Measurements from ENCODE around the gene GTF2A2. TPM values are rescaled to one million over a fixed set of nuclear protein-coding genes. Genes with fewer than 3 reads are reported as not detected.
"Not testable (repeated sequence)": the region's sequence is repeated elsewhere in the genome, so short reads cannot be mapped to it uniquely, and the experiment has no call there.

Gene GTF2A2
- total RNA-seq, 1 donor from 2014 or later: 72.7 TPM

DNA sequence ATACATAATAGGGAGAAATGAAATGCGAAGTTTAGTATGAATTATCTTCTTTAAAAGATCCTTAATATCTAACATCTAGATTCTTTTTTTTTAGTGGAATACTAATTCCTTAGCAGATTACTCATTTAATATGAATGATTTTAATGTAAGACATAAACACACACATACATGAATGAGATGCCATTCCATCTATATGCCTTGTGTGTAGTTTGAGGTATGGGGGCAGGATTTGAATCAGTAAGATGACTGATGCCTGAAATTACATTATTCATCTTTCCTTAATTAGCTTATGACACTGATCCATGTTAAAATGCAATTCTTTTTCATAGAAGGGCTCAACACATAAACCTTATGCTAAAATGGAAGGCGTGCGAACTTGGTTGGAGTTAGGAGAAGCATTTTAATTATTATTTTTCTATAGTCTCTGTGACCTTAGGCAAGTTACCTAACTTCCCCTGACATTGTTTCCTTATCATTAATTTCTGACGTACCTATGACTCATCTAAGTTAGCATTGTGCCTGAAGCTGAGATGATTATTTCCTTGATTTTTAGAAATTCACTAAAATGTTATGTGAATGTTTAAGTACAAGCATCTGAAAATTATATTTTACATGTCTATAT, 42.6 kb upstream of the GTF2A2 start:
- Mint-ChIP-seq H3K4me3 (ENCODE audit: unreplicated experiment) (no peak overlapping the region), H3K9me3 (ENCODE audit: unreplicated experiment) (no peaks in the 10 kb centered on the region), H3K27ac (ENCODE audit: unreplicated experiment) (no peak overlapping the region), H3K36me3 (ENCODE audit: low read depth, unreplicated experiment) (no peaks in the 10 kb centered on the region), H3K27me3 (ENCODE audit: unreplicated experiment) (no peaks in the 10 kb centered on the region), H3K4me1 (ENCODE audit: unreplicated experiment) (peaks cover 8% of the 10 kb centered on the region)
- no peak for DNase-seq (ENCODE audit: low spot score)
- TF ChIP-seq, protein P1, sequence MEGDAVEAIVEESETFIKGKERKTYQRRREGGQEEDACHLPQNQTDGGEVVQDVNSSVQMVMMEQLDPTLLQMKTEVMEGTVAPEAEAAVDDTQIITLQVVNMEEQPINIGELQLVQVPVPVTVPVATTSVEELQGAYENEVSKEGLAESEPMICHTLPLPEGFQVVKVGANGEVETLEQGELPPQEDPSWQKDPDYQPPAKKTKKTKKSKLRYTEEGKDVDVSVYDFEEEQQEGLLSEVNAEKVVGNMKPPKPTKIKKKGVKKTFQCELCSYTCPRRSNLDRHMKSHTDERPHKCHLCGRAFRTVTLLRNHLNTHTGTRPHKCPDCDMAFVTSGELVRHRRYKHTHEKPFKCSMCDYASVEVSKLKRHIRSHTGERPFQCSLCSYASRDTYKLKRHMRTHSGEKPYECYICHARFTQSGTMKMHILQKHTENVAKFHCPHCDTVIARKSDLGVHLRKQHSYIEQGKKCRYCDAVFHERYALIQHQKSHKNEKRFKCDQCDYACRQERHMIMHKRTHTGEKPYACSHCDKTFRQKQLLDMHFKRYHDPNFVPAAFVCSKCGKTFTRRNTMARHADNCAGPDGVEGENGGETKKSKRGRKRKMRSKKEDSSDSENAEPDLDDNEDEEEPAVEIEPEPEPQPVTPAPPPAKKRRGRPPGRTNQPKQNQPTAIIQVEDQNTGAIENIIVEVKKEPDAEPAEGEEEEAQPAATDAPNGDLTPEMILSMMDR (IDR thresholded peaks at IDR 0.05; ENCODE audit: unreplicated experiment): no peak

GRCh38 chr15:59698065-59698464, 40.8 kb upstream of the GTF2A2 start:
- H3K27ac Mint-ChIP-seq (ENCODE audit: unreplicated experiment); H3K27me3 Mint-ChIP-seq (ENCODE audit: unreplicated experiment); H3K4me3 Mint-ChIP-seq (ENCODE audit: unreplicated experiment); DNase-seq (ENCODE audit: low spot score); H3K9me3 Mint-ChIP-seq (ENCODE audit: unreplicated experiment); H3K4me1 Mint-ChIP-seq (ENCODE audit: unreplicated experiment); H3K36me3 Mint-ChIP-seq (ENCODE audit: low read depth, unreplicated experiment): not testable (repeated sequence)

- Mint-ChIP-seq H3K36me3 (ENCODE audit: low read depth, unreplicated experiment) (no peaks in the 10 kb centered on the region), H3K27me3 (ENCODE audit: unreplicated experiment) (no peaks in the 10 kb centered on the region), H3K27ac (ENCODE audit: unreplicated experiment) (no peak overlapping the region), H3K4me1 (ENCODE audit: unreplicated experiment) (peaks cover 6% of the 10 kb centered on the region), H3K4me3 (ENCODE audit: unreplicated experiment) (no peak overlapping the region), H3K9me3 (ENCODE audit: unreplicated experiment) (no peaks in the 10 kb centered on the region)
- DNase-seq (ENCODE audit: low spot score): no peak
- TF ChIP-seq, protein P1 (IDR thresholded peaks at IDR 0.05; ENCODE audit: unreplicated experiment): no peak
Measured at GRCh38 chr15:59696332-59696731, 39.0 kb upstream of the GTF2A2 start.

GRCh38 chr15:59694779-59695178, 37.5 kb upstream of the GTF2A2 start:
- Mint-ChIP-seq H3K4me1 (ENCODE audit: unreplicated experiment) (peaks cover 4% of the 10 kb centered on the region), H3K27ac (ENCODE audit: unreplicated experiment) (no peak overlapping the region), H3K9me3 (ENCODE audit: unreplicated experiment) (no peaks in the 10 kb centered on the region), H3K36me3 (ENCODE audit: low read depth, unreplicated experiment) (no peaks in the 10 kb centered on the region), H3K4me3 (ENCODE audit: unreplicated experiment) (no peak overlapping the region), H3K27me3 (ENCODE audit: unreplicated experiment) (no peaks in the 10 kb centered on the region)
- TF ChIP-seq, protein P1 (IDR thresholded peaks at IDR 0.05; ENCODE audit: unreplicated experiment): no peak
- DNase-seq (ENCODE audit: low spot score): no peak

- H3K27me3 Mint-ChIP-seq (ENCODE audit: unreplicated experiment): peaks cover 8% of the 10 kb centered on the region
- H3K27ac Mint-ChIP-seq (ENCODE audit: unreplicated experiment): no peak overlapping the region
- TF ChIP-seq, protein P1 (IDR thresholded peaks at IDR 0.05; ENCODE audit: unreplicated experiment): peak; percentile 75
- no peaks in the 10 kb centered on the region for H3K9me3 Mint-ChIP-seq (ENCODE audit: unreplicated experiment)
- H3K36me3 Mint-ChIP-seq (ENCODE audit: low read depth, unreplicated experiment): peaks cover 9% of the 10 kb centered on the region
- peak; percentile 23 for DNase-seq (ENCODE audit: low spot score)
- peak overlapping the region; percentile 2 for H3K4me3 Mint-ChIP-seq (ENCODE audit: unreplicated experiment)
- peaks cover 20% of the 10 kb centered on the region for H3K4me1 Mint-ChIP-seq (ENCODE audit: unreplicated experiment)
Measured at GRCh38 chr15:59691194-59691805, 34.0 kb upstream of the GTF2A2 start.
